Heart right ventricle (tissue), 16 donors: Measurements from ENCODE around the gene HBZ. TPM values are rescaled to one million over a fixed set of nuclear protein-coding genes. Genes with fewer than 3 reads are reported as not detected.
"Not testable (repeated sequence)": the region's sequence is repeated elsewhere in the genome, so short reads cannot be mapped to it uniquely, and the experiment has no call there.

ENCODE experiments used
- ATAC-seq, 8 donors: fragments of 200-7000 bp; cut with Tn5 transposase; one replicate each; pipeline ENCODE4 v1.9.1; 2020; ENCODE audit warnings: mild to moderate bottlenecking in 8 of 8, moderate library complexity in 8 of 8, moderate number of reproducible peaks in 1 of 8
- DNase-seq, 2 donors: peaks; one replicate each; pipeline ENCODE4 v3.0.0-alpha.2; 2020
- H3K27ac ChIP-seq, 10 donors: fragments of 200-600 bp; sonication (generic) in 2 of 10; one replicate each; pipeline versions ENCODE4 v1.5.0 to v1.8.0; 2020 to 2022; ENCODE audit warnings: mild to moderate bottlenecking in 3 of 10
- H3K27me3 ChIP-seq, 7 donors: fragments of 200-600 bp; one replicate each; pipeline ENCODE4 v1.8.0; 2021 to 2022; ENCODE audit warnings: mild to moderate bottlenecking in 2 of 7
- H3K36me3 ChIP-seq, 9 donors: fragments of 200-600 bp; sonication (generic) in 1 of 9; one replicate each; pipeline versions ENCODE4 v1.5.0 to v1.8.0; 2020 to 2022; ENCODE audit warnings: mild to moderate bottlenecking in 2 of 9
- H3K4me1 ChIP-seq, 9 donors: fragments of 200-600 bp; sonication (generic) in 1 of 9; one replicate each; pipeline versions ENCODE4 v1.5.0 to v1.8.0; 2020 to 2022; ENCODE audit warnings: mild to moderate bottlenecking in 4 of 9
- H3K4me3 ChIP-seq, 10 donors: fragments of 200-600 bp; sonication (generic) in 2 of 10; one replicate each; pipeline versions ENCODE4 v1.5.0 to v1.8.0; 2020 to 2022; ENCODE audit warnings: mild to moderate bottlenecking in 7 of 10, moderate library complexity in 2 of 10
- H3K9me3 ChIP-seq, 11 donors: fragments of 200-600 bp in 10 of 11; sonication (generic) in 2 of 11; one replicate each; pipeline versions ENCODE4 v1.5.0 to v1.8.0; 2013 to 2022; ENCODE audit warnings: mild to moderate bottlenecking in 2 of 11, control low read depth in 1 of 11, moderate library complexity in 1 of 11
- CTCF ChIP-seq, 9 donors: fragments of 200-600 bp; sonication (generic) in 2 of 9; IDR thresholded peaks; one replicate each; pipeline versions ENCODE4 v1.5.0 to v1.8.0; 2021 to 2022; ENCODE audit warnings: antibody characterized with exemption in 9 of 9, mild to moderate bottlenecking in 5 of 9, moderate library complexity in 1 of 9
- WGBS, 2 donors: extraction: QIAGEN DNeasy Blood & Tissue Kit; methylation state at CpG; one replicate each; pipeline ENCODE4 v1.1.7; 2013; ENCODE audit warnings: inconsistent platforms in 1 of 2; 5-methylcytosine and 5-hydroxymethylcytosine counted together
- intact Hi-C, 10 donors: fragments of 100-400 bp; cut with DNase I; formaldehyde crosslinking; loops; one replicate each; pipeline versions ENCODE4 v1.11.1 to v1.14.2; 2022
- polyA plus RNA-seq, 2 donors: library from polyadenylated mRNA; stranded (reverse); fragments of 200-250 nt; gene quantifications; one replicate each; pipeline ENCODE4 v1.2.3, GENCODE V29; 2013
- total RNA-seq, 10 donors: library from RNA; stranded (reverse); fragmentation: NEBNext Ultra II Directional in 3 of 10; extraction: Animal tissue kit (Norgen Biotek cat#: 25700) in 3 of 10; gene quantifications; one replicate each; pipeline versions ENCODE4 v1.2.1 to v1.2.4, GENCODE V29; 2021 to 2023
- donor health status: Arrhythmogenic right ventricular cardiomyopathy.
- donor health status: ischemic (EF 13 %, LVEDD 7.1; RV severe dilation, severe dysfunction).
- donor health status: healthy with polysubstance abuse.
- donor health status: DM: no; HTN: yes; CAD: no.
- donor health status: DM: no; HTN: no; CAD: no.
- donor health status: ischemic (EF 25% LVEDD 6.9; RV normal size, moderate dysfunction).
- donor health status: ischemic (EF 25% LVEDD 5.7; RV mildly dilated, moderate dysfunction).
- donor health status: healthy.
- donor health status: DM: yes; HTN: yes; CAD: no.
- donor health status: Ischemic cardiomyopathy.
- donor health status: ischemic (EF 35%, LVEDD 5.7; RV mildly dilated, moderate dysfunction).
- donor health status: nonischemic (EF 11% LVEDD 7.7; RV severe dilation, severe dysfunction).
- donor health status: DM: yes; HTN: yes; CAD: no.
- donor health status: PGD.
- donor health status: ischemic (EF 29% LVEDD 5.4; RV normal size, mild dysfunction).
- donor health status: nonischemic (EF 23%, LVEDD 6.1; RV moderate dilation, normal function).

Gene HBZ
- total and polyA plus RNA-seq, 12 donors, result 0.14 TPM; not detected in 11

GRCh38 chr16:200388-200787 lies 47.9 kb downstream of the HBZ start:
- Histone ChIP-seq H3K36me3 (peaks cover 0 to 100% (median 73%) of the 10 kb centered on the region in 9 donors), H3K27ac (no peak overlapping the region), H3K4me3 (no peak overlapping the region), H3K9me3 (no peaks in the 10 kb centered on the region), H3K4me1 (no peaks in the 10 kb centered on the region), H3K27me3 (no peaks in the 10 kb centered on the region)
- DNase-seq, result no peak
- no peak for TF ChIP-seq CTCF (IDR thresholded peaks at IDR 0.05)
- 88 to 94% methylated on average over 5 of the region's 5 CpGs for WGBS, 2 donors
- intact Hi-C loops, result no loop called here
- no peak for ATAC-seq

- H3K9me3 ChIP-seq, result no peaks in the 10 kb centered on the region
- no peaks in the 10 kb centered on the region for H3K27me3 ChIP-seq
- no peak for ATAC-seq
- DNase-seq, result no peak
- WGBS, 2 donors, result 96 to 98% methylated on average over 4 of the region's 4 CpGs
- no peak overlapping the region for H3K27ac ChIP-seq
- intact Hi-C loops, result no loop called here
- peaks cover 0 to 3% (median 0%) of the 10 kb centered on the region in 9 donors for H3K4me1 ChIP-seq
- no peak overlapping the region for H3K4me3 ChIP-seq
- peaks cover 4 to 100% (median 75%) of the 10 kb centered on the region in 9 donors for H3K36me3 ChIP-seq
- no peak for TF ChIP-seq CTCF (IDR thresholded peaks at IDR 0.05)
Observed at GRCh38 chr16:203246-203645, 50.8 kb downstream of the HBZ start.

GRCh38 chr16:204046-204445 lies 51.6 kb downstream of the HBZ start:
- H3K27ac ChIP-seq, H3K4me3 ChIP-seq, intact Hi-C loops, H3K4me1 ChIP-seq, H3K27me3 ChIP-seq, ATAC-seq, DNase-seq, H3K9me3 ChIP-seq: not testable (repeated sequence)
- whole genome bisulfite sequencing, 2 donors, result 93 to 96% methylated on average over 9 of the region's 9 CpGs
- peaks cover under 1 to 100% (median 76%) of the 10 kb centered on the region in 9 donors for H3K36me3 ChIP-seq

Other genes with a start within 250 kb of the HBZ start
- 10 to 100 TPM in 7 of 10 donors, 1 to 10 TPM in 3; 9.1 to 11.8 (median 10.5) TPM for gene POLR3K, start 99.0 kb upstream of the HBZ start, total RNA-seq
- gene POLR3K, start 99.0 kb upstream of the HBZ start, polyA plus RNA-seq, result 10 to 100 TPM in 1 of 2 donors, 1 to 10 TPM in 1; 6.7 to 19.2 TPM
- 10 to 100 TPM; 45.6 to 86.6 (median 56.6) TPM for gene SNRNP25, start 98.8 kb upstream of the HBZ start, total RNA-seq
- gene SNRNP25, start 98.8 kb upstream of the HBZ start, polyA plus RNA-seq, result 100 to 1,000 TPM in 1 of 2 donors, 10 to 100 TPM in 1; 80.4 to 109 TPM
- gene RHBDF1, start 80.0 kb upstream of the HBZ start, total RNA-seq, result 10 to 100 TPM; 18.5 to 27.8 (median 24.3) TPM
- 10 to 100 TPM; 36.9 to 89.8 TPM for gene RHBDF1, start 80.0 kb upstream of the HBZ start, polyA plus RNA-seq
- gene MPG, start 74.4 kb upstream of the HBZ start, total RNA-seq, result 10 to 100 TPM; 32.2 to 44.7 (median 38.6) TPM
- gene MPG, start 74.4 kb upstream of the HBZ start, polyA plus RNA-seq, result 10 to 100 TPM; 68.2 to 88.5 TPM
- 10 to 100 TPM; 19.0 to 28.8 (median 22.3) TPM for gene NPRL3, start 14.0 kb upstream of the HBZ start, total RNA-seq
- gene NPRL3, start 14.0 kb upstream of the HBZ start, polyA plus RNA-seq, result 10 to 100 TPM; 16.2 to 19.6 TPM
- gene HBM, start 13.3 kb downstream of the HBZ start, total RNA-seq, result under 1 TPM in 2 of 10 donors, not detected in 8; 0.56 to 0.61 TPM
- gene HBM, start 13.3 kb downstream of the HBZ start, polyA plus RNA-seq, result not detected
- gene HBA2, start 20.2 kb downstream of the HBZ start, total RNA-seq, result 1,000 to 10,000 TPM in 1 of 10 donors, 100 to 1,000 TPM in 5, 10 to 100 TPM in 4; 78.7 to 1,146 (median 107) TPM
- gene HBA2, start 20.2 kb downstream of the HBZ start, polyA plus RNA-seq, result 10 to 100 TPM in 1 of 2 donors, 1 to 10 TPM in 1; 2.9 to 84.6 TPM
- gene HBA1, start 24.0 kb downstream of the HBZ start, total RNA-seq, result 1,000 to 10,000 TPM in 1 of 10 donors, 100 to 1,000 TPM in 9; 114 to 1,150 (median 192) TPM
- gene HBA1, start 24.0 kb downstream of the HBZ start, polyA plus RNA-seq, result 10 to 100 TPM in 1 of 2 donors, 1 to 10 TPM in 1; 2.1 to 27.1 TPM
- gene HBQ1, start 27.8 kb downstream of the HBZ start, total RNA-seq, result not detected
- under 1 TPM in 1 of 2 donors, not detected in 1; 0.09 TPM for gene HBQ1, start 27.8 kb downstream of the HBZ start, polyA plus RNA-seq
- gene LUC7L, start 76.8 kb downstream of the HBZ start, total RNA-seq, result 10 to 100 TPM; 14.4 to 29.7 (median 20.4) TPM
- gene LUC7L, start 76.8 kb downstream of the HBZ start, polyA plus RNA-seq, result 100 to 1,000 TPM in 1 of 2 donors, 10 to 100 TPM in 1; 21.3 to 139 TPM
- 100 to 1,000 TPM; 114 to 200 (median 161) TPM for gene FAM234A, start 82.2 kb downstream of the HBZ start, total RNA-seq
- 10 to 100 TPM; 70.5 to 97.9 TPM for gene FAM234A, start 82.2 kb downstream of the HBZ start, polyA plus RNA-seq
- 10 to 100 TPM in 6 of 10 donors, 1 to 10 TPM in 4; 7.5 to 18.2 (median 12.5) TPM for gene RGS11, start 123.3 kb downstream of the HBZ start, total RNA-seq
- gene RGS11, start 123.3 kb downstream of the HBZ start, polyA plus RNA-seq, result 10 to 100 TPM in 1 of 2 donors, 1 to 10 TPM in 1; 1.9 to 36.4 TPM
- gene ARHGDIG, start 127.9 kb downstream of the HBZ start, total RNA-seq, result 10 to 100 TPM in 4 of 10 donors, 1 to 10 TPM in 6; 4.8 to 16.9 (median 9.1) TPM
- 10 to 100 TPM in 1 of 2 donors, under 1 TPM in 1; 0.17 to 10.7 TPM for gene ARHGDIG, start 127.9 kb downstream of the HBZ start, polyA plus RNA-seq
- gene PDIA2, start 130.5 kb downstream of the HBZ start, total RNA-seq, result 10 to 100 TPM in 1 of 10 donors, 1 to 10 TPM in 8, under 1 TPM in 1; 0.55 to 14.0 (median 3.2) TPM
- gene PDIA2, start 130.5 kb downstream of the HBZ start, polyA plus RNA-seq, result 1 to 10 TPM in 1 of 2 donors, under 1 TPM in 1; 0.32 to 2.6 TPM
- gene AXIN1, start 200.1 kb downstream of the HBZ start, total RNA-seq, result 10 to 100 TPM in 4 of 10 donors, 1 to 10 TPM in 6; 7.7 to 16.1 (median 9.2) TPM
- gene AXIN1, start 200.1 kb downstream of the HBZ start, polyA plus RNA-seq, result 10 to 100 TPM in 1 of 2 donors, 1 to 10 TPM in 1; 9.4 to 14.9 TPM
- gene MRPL28, start 217.9 kb downstream of the HBZ start, total RNA-seq, result 10 to 100 TPM; 64.9 to 78.6 (median 74.6) TPM
- 100 to 1,000 TPM; 134 to 169 TPM for gene MRPL28, start 217.9 kb downstream of the HBZ start, polyA plus RNA-seq
- 10 to 100 TPM; 27.1 to 57.3 (median 33.1) TPM for gene PGAP6, start 229.3 kb downstream of the HBZ start, total RNA-seq
- gene PGAP6, start 229.3 kb downstream of the HBZ start, polyA plus RNA-seq, result 10 to 100 TPM; 27.8 to 45.3 TPM
- gene NME4, start 244.6 kb downstream of the HBZ start, total RNA-seq, result 10 to 100 TPM; 57.8 to 97.0 (median 75.4) TPM
- 10 to 100 TPM; 48.1 to 97.2 TPM for gene NME4, start 244.6 kb downstream of the HBZ start, polyA plus RNA-seq
- gene DECR2, start 249.2 kb downstream of the HBZ start, total RNA-seq, result 10 to 100 TPM in 7 of 10 donors, 1 to 10 TPM in 3; 7.0 to 17.4 (median 11.6) TPM
- 10 to 100 TPM in 1 of 2 donors, 1 to 10 TPM in 1; 9.3 to 26.0 TPM for gene DECR2, start 249.2 kb downstream of the HBZ start, polyA plus RNA-seq